ENCODE measurements around the gene ASPG. TPM values are rescaled to one million over a fixed set of nuclear protein-coding genes. Genes with fewer than 3 reads are reported as not detected.

The ASPG gene
- total RNA-seq, 2 experiments from 2014 or later = not detected

GRCh38 chr14:104157016-104157928 is 71.8 kb downstream of the ASPG start:
- Mint-ChIP-seq H3K27ac (no peak overlapping the region), H3K4me1 (ENCODE audit: low read depth) (no peaks in the 10 kb centered on the region), H3K36me3 (ENCODE audit: low read depth) (no peaks in the 10 kb centered on the region), H3K9me3 (no peaks in the 10 kb centered on the region), H3K4me3 (no peak overlapping the region), H3K27me3 (no peaks in the 10 kb centered on the region)
- TF ChIP-seq CTCF (IDR thresholded peaks at IDR 0.05) = no peak
- no peak for DNase-seq
- ChIA-PET POLR2A (no interaction called here), CTCF (no interaction called here)
- intact Hi-C loops (cut with micrococcal nuclease) = no loop called here
- no peak for ATAC-seq

- CTCF ChIA-PET = no interaction called here
- ATAC-seq = no peak
- Mint-ChIP-seq H3K27me3 (no peaks in the 10 kb centered on the region), H3K36me3 (ENCODE audit: low read depth) (no peaks in the 10 kb centered on the region), H3K27ac (no peak overlapping the region), H3K4me3 (no peak overlapping the region), H3K4me1 (ENCODE audit: low read depth) (no peaks in the 10 kb centered on the region), H3K9me3 (no peaks in the 10 kb centered on the region)
- DNase-seq = no peak
- POLR2A ChIA-PET = no interaction called here
- TF ChIP-seq CTCF (IDR thresholded peaks at IDR 0.05) = no peak
- intact Hi-C loops (cut with micrococcal nuclease) = no loop called here
Observed at GRCh38 chr14:104158827-104159798, 73.6 kb downstream of the ASPG start.

GRCh38 chr14:104159990-104160389 is 74.5 kb downstream of the ASPG start:
- Mint-ChIP-seq H3K4me3 (no peak overlapping the region), H3K36me3 (ENCODE audit: low read depth) (no peaks in the 10 kb centered on the region), H3K4me1 (ENCODE audit: low read depth) (no peaks in the 10 kb centered on the region), H3K27me3 (no peaks in the 10 kb centered on the region), H3K27ac (no peak overlapping the region), H3K9me3 (no peaks in the 10 kb centered on the region)
- no peak for TF ChIP-seq CTCF (IDR thresholded peaks at IDR 0.05)
- DNase-seq (no peak), ATAC-seq (no peak)
- POLR2A ChIA-PET = no interaction called here
- CTCF ChIA-PET = no interaction called here
- intact Hi-C loops (cut with micrococcal nuclease) = no loop called here

GRCh38 chr14:104161602-104162367 is 76.3 kb downstream of the ASPG start:
- Mint-ChIP-seq H3K27me3 (no peaks in the 10 kb centered on the region), H3K4me3 (no peak overlapping the region), H3K27ac (no peak overlapping the region), H3K36me3 (ENCODE audit: low read depth) (no peaks in the 10 kb centered on the region), H3K9me3 (no peaks in the 10 kb centered on the region), H3K4me1 (ENCODE audit: low read depth) (no peaks in the 10 kb centered on the region)
- intact Hi-C loops (cut with micrococcal nuclease) = no loop called here
- POLR2A ChIA-PET = no interaction called here
- CTCF ChIA-PET = no interaction called here
- TF ChIP-seq CTCF (IDR thresholded peaks at IDR 0.05) = no peak
- DNase-seq (no peak), ATAC-seq (no peak)
